GM12878 (cell line): Measurements from ENCODE around the gene DLGAP3. TPM values are rescaled to one million over a fixed set of nuclear protein-coding genes. Genes with fewer than 3 reads are reported as not detected.

Experiments used
- ATAC-seq: fragments of 200-7000 bp; cut with Tn5 transposase; 3 replicates; pipeline ENCODE4 v1.9.1; 2020; ENCODE audit warnings: mild to moderate bottlenecking, moderate library complexity
- BruUV-seq: library from RNA; stranded (reverse); fragments of 400-500 nt; replicated peaks from 2 replicates; lab custom pipeline; 2021; lab: Mats Ljungman, UMichigan
- CTCF ChIA-PET: fragments of 300-600 bp; sonication (Branson Sonifier 250); formaldehyde crosslinking; extraction: SDS; loops from one replicate; lab custom pipeline; 2021; ENCODE audit warnings: inconsistent platforms; lab: Yijun Ruan, JAX
- POLR2A ChIA-PET: fragments of 350-600 bp; formaldehyde crosslinking; extraction: SDS; loops from one replicate; lab custom pipeline; 2021; ENCODE audit warnings: inconsistent platforms; lab: Charles Lee
- RAD21 ChIA-PET: fragments of 300-600 bp; sonication (Branson Sonifier 250); formaldehyde crosslinking; loops from one replicate; lab custom pipeline; 2023; ENCODE audit warnings: antibody characterized with exemption; ENCODE audit not compliant: unreplicated experiment; lab: Charles Lee
- SMC1A ChIA-PET: fragments of 300-600 bp; sonication (Branson Sonifier 250); formaldehyde crosslinking; loops from one replicate; lab custom pipeline; 2023; ENCODE audit not compliant: unreplicated experiment, uncharacterized antibody; lab: Charles Lee
- DNase-seq: peaks from one replicate; pipeline ENCODE4 v3.0.0-alpha.2; 2011; ENCODE audit warnings: low read depth, low spot score
- FAIRE-seq: peaks from 3 replicates; lab custom pipeline; 2011; peaks lifted over from hg19 to GRCh38; lab: Jason Lieb, UNC
- H2AFZ ChIP-seq: 2 replicates; pipeline ENCODE4 v1.6.0; 2011; ENCODE audit warnings: low read depth, low read length, control low read depth; ENCODE audit not compliant: control insufficient read depth
- H3K27ac ChIP-seq: 2 replicates; pipeline ENCODE4 v1.5.1; 2011; ENCODE audit warnings: control low read depth; ENCODE audit not compliant: control insufficient read depth, insufficient read depth
- H3K27me3 ChIP-seq, 2 experiments: replicated peaks in 1 of 2; 2 replicates each; pipeline versions ENCODE4 v1.6.0 to v1.6.1; 2011; ENCODE audit warnings: low read length in 1 of 2; ENCODE audit not compliant: control insufficient read depth in 2 of 2, insufficient read depth in 2 of 2
- H3K36me3 ChIP-seq, 2 experiments: 2 replicates each; pipeline ENCODE4 v1.5.1; 2011; ENCODE audit warnings: low read length in 1 of 2; ENCODE audit not compliant: control insufficient read depth in 2 of 2, insufficient read depth in 2 of 2
- H3K4me1 ChIP-seq: 2 replicates; pipeline ENCODE4 v1.6.1; 2011; ENCODE audit warnings: mild to moderate bottlenecking, low read length, moderate library complexity, mixed read lengths; ENCODE audit not compliant: control insufficient read depth, insufficient read depth
- H3K4me2 ChIP-seq: 2 replicates; pipeline ENCODE4 v1.6.0; 2011; ENCODE audit warnings: control low read depth; ENCODE audit not compliant: control insufficient read depth, insufficient read depth
- H3K4me3 ChIP-seq: fragments of 200-600 bp; sonication (generic); 2 replicates; pipeline ENCODE4 v1.5.1; 2016
- H3K79me2 ChIP-seq: 2 replicates; pipeline ENCODE4 v1.6.0; 2011; ENCODE audit warnings: low read length; ENCODE audit not compliant: control insufficient read depth, insufficient read depth
- H3K9ac ChIP-seq: 2 replicates; pipeline ENCODE4 v1.8.0; 2011; ENCODE audit warnings: low read length, control low read depth, mixed read lengths; ENCODE audit not compliant: control insufficient read depth, insufficient read depth
- H3K9me3 ChIP-seq: replicated peaks from 3 replicates; pipeline ENCODE4 v1.5.1; 2011; ENCODE audit warnings: mild to moderate bottlenecking, low read length; ENCODE audit not compliant: control insufficient read depth, insufficient read depth
- H4K20me1 ChIP-seq: 2 replicates; pipeline ENCODE4 v1.6.0; 2011; ENCODE audit not compliant: control insufficient read depth, insufficient read depth
- BHLHE40 ChIP-seq, 2 experiments: fragments of 450-650 bp in 1 of 2; IDR thresholded peaks; 2 replicates each; pipeline ENCODE4 v1.6.1; 2011 to 2017; ENCODE audit warnings: low read depth in 2 of 2, borderline replicate concordance in 1 of 2, improper control_type of control experiment in 1 of 2, low read length in 1 of 2, mild to moderate bottlenecking in 1 of 2
- CBX3 ChIP-seq: fragments of 200-600 bp; sonication (generic); IDR thresholded peaks from 2 replicates; pipeline ENCODE4 v1.6.1; 2016; ENCODE audit warnings: low read depth, borderline replicate concordance
- FOXK2 ChIP-seq: fragments of 450-650 bp; IDR thresholded peaks from 2 replicates; pipeline ENCODE4 v1.6.1; 2017; ENCODE audit warnings: mild to moderate bottlenecking, moderate library complexity
- IKZF1 ChIP-seq: fragments of 450-650 bp; conservative IDR thresholded peaks from 2 replicates; pipeline ENCODE4 v1.6.1; 2017; ENCODE audit warnings: antibody characterized with exemption, mild to moderate bottlenecking
- MYB ChIP-seq: fragments of 150-350 bp; IDR thresholded peaks from 2 replicates; pipeline ENCODE4 v1.6.1; 2014; ENCODE audit warnings: mild to moderate bottlenecking, low read depth, low read length, borderline replicate concordance
- PBX3 ChIP-seq: IDR thresholded peaks from 2 replicates; pipeline ENCODE4 v1.6.1; 2011; ENCODE audit warnings: mild to moderate bottlenecking, low read depth, low read length, moderate library complexity; ENCODE audit not compliant: insufficient replicate concordance
- RBBP5 ChIP-seq: fragments of 200-600 bp; sonication (generic); conservative IDR thresholded peaks from 2 replicates; pipeline ENCODE4 v1.6.1; 2016
- RELA ChIP-seq: fragments of 450-650 bp; IDR thresholded peaks from 2 replicates; pipeline ENCODE4 v1.8.0; 2014; ENCODE audit warnings: borderline replicate concordance; ENCODE audit not compliant: partially characterized antibody
- STAT3 ChIP-seq: IDR thresholded peaks from 2 replicates; pipeline ENCODE4 v1.6.1; 2011; ENCODE audit warnings: low read depth, low read length, improper control_type of control experiment
- TCF12 ChIP-seq: IDR thresholded peaks from 2 replicates; pipeline ENCODE4 v1.6.1; 2011; ENCODE audit warnings: low read depth, mild to moderate bottlenecking, low read length
- ZBED1 ChIP-seq: IDR thresholded peaks from 2 replicates; pipeline ENCODE4 v1.6.1; 2016; ENCODE audit warnings: borderline replicate concordance
- ZSCAN29 ChIP-seq: fragments of 450-650 bp; IDR thresholded peaks from 2 replicates; pipeline ENCODE4 v1.6.1; 2017; ENCODE audit warnings: mild to moderate bottlenecking, moderate library complexity
- WGBS: methylation state at CpG from one replicate; pipeline ENCODE4 v1.1.6; 2016; ENCODE audit warnings: low lambda C conversion rate; ENCODE audit not compliant: insufficient replicate concordance, insufficient coverage; ENCODE audit errors: missing lambda C conversion rate; 5-methylcytosine and 5-hydroxymethylcytosine counted together
- in situ Hi-C: fragments of 300-500 bp; cut with MboI; formaldehyde crosslinking; loops from 9 replicates; pipeline ENCODE4 v1.14.3; 2018; ENCODE audit warnings: mixed read lengths
- intact Hi-C: fragments of 100-400 bp; cut with micrococcal nuclease; formaldehyde crosslinking; loops from one replicate; pipeline ENCODE4 v1.14.2; 2022; ENCODE audit not compliant: unreplicated experiment
- polyA plus RNA-seq, 11 experiments: library from polyadenylated mRNA; depleted of rRNA in 4 of 11; unstranded in 6 of 11; stranded (reverse) in 5 of 11; fragments of >200 nt; fragmentation: Nextera tagmentation in 4 of 11; fragmentation: Illumina TruSeq in 1 of 11; extraction: Ambion mirVana in 4 of 11; extraction: Trizol in 1 of 11; gene quantifications; 1 replicate in 1 of 11; 2 replicates in 10 of 11; pipeline versions ENCODE4 v1.2.1 to v1.2.3, GENCODE V29; 2011 to 2016; ENCODE audit warnings: inconsistent platforms in 2 of 11, missing spikeins in 2 of 11, low read depth in 1 of 11
- total RNA-seq, 4 experiments: library from RNA; depleted of rRNA in 3 of 4; stranded (reverse); fragments of >200 nt in 3 of 4; fragmentation: Illumina TruSeq in 1 of 4; extraction: Trizol in 1 of 4; gene quantifications; 2 replicates each; pipeline versions ENCODE4 v1.2.1 to v1.2.3, GENCODE V29; 2013 to 2021
- TF ChIP-seq, protein P1 (sequence below): fragments of 450-650 bp; formaldehyde crosslinking; IDR thresholded peaks from 2 replicates; pipeline ENCODE4 v1.4.0; 2022; ENCODE audit warnings: mild to moderate bottlenecking, moderate library complexity
- TF ChIP-seq, protein P2 (sequence below): fragments of 450-650 bp; IDR thresholded peaks from 2 replicates; pipeline ENCODE4 v1.6.1; 2017; ENCODE audit warnings: mild to moderate bottlenecking

Gene DLGAP3
- total and polyA plus RNA-seq, 10 of the 15 experiments (the other 5 are each of a cell fraction or from before 2014, with no cell fraction given): 0.03 to 0.15 (median 0.08) TPM; not detected in 4

- Histone ChIP-seq H3K9me3 (no peaks in the 10 kb centered on the region), H3K27me3 (peaks cover 0 to 5% of the 10 kb centered on the region in 2 experiments; a peak in 1 of 4 replicates), H4K20me1 (no peaks in the 10 kb centered on the region), H3K4me1 (peaks cover 4% of the 10 kb centered on the region; the same call in 1 of the 2 replicates), H2AFZ (no peak overlapping the region), H3K4me2 (no peak overlapping the region), H3K79me2 (no peaks in the 10 kb centered on the region), H3K27ac (no peak overlapping the region), H3K9ac (no peak overlapping the region), H3K36me3 (no peaks in the 10 kb centered on the region), H3K4me3 (no peak overlapping the region)
- no peak for DNase-seq
- BruUV-seq: no TSS peak
- ChIA-PET RAD21 (interaction anchor here (0.7 to 1.1 kb wide), 2 partner anchors 115 to 325 kb away, joined by 3 read pairs; partner anchors contain the start of gene SFPQ), CTCF (interaction anchor here (0.5 to 3.7 kb wide), 10 partner anchors 10 to 710 kb away, joined by 3 to 58 read pairs (median 6); partner anchors contain the start of gene TMEM35B), SMC1A (no interaction called here), POLR2A (interaction anchor here (0.6 to 1.4 kb wide), 4 partner anchors 10 to 163 kb away, joined by 3 to 4 read pairs (median 3); partner anchors contain the start of gene TMEM35B)
- intact Hi-C loops: no loop called here
- TF ChIP-seq TCF12: no peak
- no peak for TF ChIP-seq ZBED1
- no peak for TF ChIP-seq FOXK2
- no peak for TF ChIP-seq RBBP5
- TF ChIP-seq STAT3: no peak
- no peak for TF ChIP-seq CBX3
- TF ChIP-seq ZSCAN29: no peak
- TF ChIP-seq, protein P1, sequence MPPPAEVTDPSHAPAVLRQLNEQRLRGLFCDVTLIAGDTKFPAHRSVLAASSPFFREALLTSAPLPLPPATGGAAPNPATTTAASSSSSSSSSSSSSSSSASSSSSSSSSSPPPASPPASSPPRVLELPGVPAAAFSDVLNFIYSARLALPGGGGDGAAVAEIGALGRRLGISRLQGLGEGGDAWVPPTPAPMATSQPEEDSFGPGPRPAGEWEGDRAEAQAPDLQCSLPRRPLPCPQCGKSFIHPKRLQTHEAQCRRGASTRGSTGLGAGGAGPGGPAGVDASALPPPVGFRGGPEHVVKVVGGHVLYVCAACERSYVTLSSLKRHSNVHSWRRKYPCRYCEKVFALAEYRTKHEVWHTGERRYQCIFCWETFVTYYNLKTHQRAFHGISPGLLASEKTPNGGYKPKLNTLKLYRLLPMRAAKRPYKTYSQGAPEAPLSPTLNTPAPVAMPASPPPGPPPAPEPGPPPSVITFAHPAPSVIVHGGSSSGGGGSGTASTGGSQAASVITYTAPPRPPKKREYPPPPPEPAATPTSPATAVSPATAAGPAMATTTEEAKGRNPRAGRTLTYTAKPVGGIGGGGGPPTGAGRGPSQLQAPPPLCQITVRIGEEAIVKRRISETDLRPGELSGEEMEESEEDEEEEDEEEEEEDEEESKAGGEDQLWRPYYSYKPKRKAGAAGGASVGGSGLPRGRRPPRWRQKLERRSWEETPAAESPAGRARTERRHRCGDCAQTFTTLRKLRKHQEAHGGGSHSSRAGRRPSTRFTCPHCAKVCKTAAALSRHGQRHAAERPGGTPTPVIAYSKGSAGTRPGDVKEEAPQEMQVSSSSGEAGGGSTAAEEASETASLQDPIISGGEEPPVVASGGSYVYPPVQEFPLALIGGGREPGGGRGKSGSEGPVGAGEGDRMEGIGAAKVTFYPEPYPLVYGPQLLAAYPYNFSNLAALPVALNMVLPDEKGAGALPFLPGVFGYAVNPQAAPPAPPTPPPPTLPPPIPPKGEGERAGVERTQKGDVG (CRISPR knock-in tag): no peak
- no peak for TF ChIP-seq RELA
- TF ChIP-seq BHLHE40 (IDR thresholded peaks at IDR 0.05; ENCODE audit: borderline replicate concordance in 1 of 2, low read depth in 2 of 2, low read length in 1 of 2): no peak
- TF ChIP-seq IKZF1: no peak
- TF ChIP-seq PBX3: no peak
- no peak for TF ChIP-seq MYB
- TF ChIP-seq, protein P2, sequence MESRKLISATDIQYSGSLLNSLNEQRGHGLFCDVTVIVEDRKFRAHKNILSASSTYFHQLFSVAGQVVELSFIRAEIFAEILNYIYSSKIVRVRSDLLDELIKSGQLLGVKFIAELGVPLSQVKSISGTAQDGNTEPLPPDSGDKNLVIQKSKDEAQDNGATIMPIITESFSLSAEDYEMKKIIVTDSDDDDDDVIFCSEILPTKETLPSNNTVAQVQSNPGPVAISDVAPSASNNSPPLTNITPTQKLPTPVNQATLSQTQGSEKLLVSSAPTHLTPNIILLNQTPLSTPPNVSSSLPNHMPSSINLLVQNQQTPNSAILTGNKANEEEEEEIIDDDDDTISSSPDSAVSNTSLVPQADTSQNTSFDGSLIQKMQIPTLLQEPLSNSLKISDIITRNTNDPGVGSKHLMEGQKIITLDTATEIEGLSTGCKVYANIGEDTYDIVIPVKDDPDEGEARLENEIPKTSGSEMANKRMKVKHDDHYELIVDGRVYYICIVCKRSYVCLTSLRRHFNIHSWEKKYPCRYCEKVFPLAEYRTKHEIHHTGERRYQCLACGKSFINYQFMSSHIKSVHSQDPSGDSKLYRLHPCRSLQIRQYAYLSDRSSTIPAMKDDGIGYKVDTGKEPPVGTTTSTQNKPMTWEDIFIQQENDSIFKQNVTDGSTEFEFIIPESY: no peak
- no peak for ATAC-seq
- 74% methylated on average over 5 of the region's 6 CpGs for WGBS
- FAIRE-seq: no peak
- in situ Hi-C loops: no loop called here
These were observed 62.0 kb downstream of the DLGAP3 start for GRCh38 chr1:34867415-34867814.
